ENCODE data around the gene SFTPB. TPM values are rescaled to one million over a fixed set of nuclear protein-coding genes. Genes with fewer than 3 reads are reported as not detected.
"Not testable (repeated sequence)": the region's sequence is repeated elsewhere in the genome, so short reads cannot be mapped to it uniquely, and the experiment has no call there.

SFTPB gene
- polyA plus RNA-seq, 1 donor from 2014 or later, result not detected

GRCh38 chr2:85673716-85674375 is 5.8 kb upstream of the SFTPB start:
- no peak for TF ChIP-seq EZH2 (IDR thresholded peaks at IDR 0.05; ENCODE audit: borderline replicate concordance, insufficient read depth, low read length, poor library complexity, severe bottlenecking)
- TF ChIP-seq SMC3 (conservative IDR thresholded peaks at IDR 0.05; ENCODE audit: poor library complexity), result no peak
- TF ChIP-seq EP300 (conservative IDR thresholded peaks at IDR 0.05; ENCODE audit: poor library complexity, severe bottlenecking), result no peak
- TF ChIP-seq RAD21 (conservative IDR thresholded peaks at IDR 0.05), result no peak
- no peak for TF ChIP-seq REST (IDR thresholded peaks at IDR 0.05; ENCODE audit: borderline replicate concordance)
- TF ChIP-seq MXI1 (conservative IDR thresholded peaks at IDR 0.05; ENCODE audit: poor library complexity, severe bottlenecking), result no peak
- no peak for TF ChIP-seq POLR2AphosphoS5 (IDR thresholded peaks at IDR 0.05)
- TF ChIP-seq TAF1 (IDR thresholded peaks at IDR 0.05; ENCODE audit: low read depth), result no peak
- TF ChIP-seq, protein P1, sequence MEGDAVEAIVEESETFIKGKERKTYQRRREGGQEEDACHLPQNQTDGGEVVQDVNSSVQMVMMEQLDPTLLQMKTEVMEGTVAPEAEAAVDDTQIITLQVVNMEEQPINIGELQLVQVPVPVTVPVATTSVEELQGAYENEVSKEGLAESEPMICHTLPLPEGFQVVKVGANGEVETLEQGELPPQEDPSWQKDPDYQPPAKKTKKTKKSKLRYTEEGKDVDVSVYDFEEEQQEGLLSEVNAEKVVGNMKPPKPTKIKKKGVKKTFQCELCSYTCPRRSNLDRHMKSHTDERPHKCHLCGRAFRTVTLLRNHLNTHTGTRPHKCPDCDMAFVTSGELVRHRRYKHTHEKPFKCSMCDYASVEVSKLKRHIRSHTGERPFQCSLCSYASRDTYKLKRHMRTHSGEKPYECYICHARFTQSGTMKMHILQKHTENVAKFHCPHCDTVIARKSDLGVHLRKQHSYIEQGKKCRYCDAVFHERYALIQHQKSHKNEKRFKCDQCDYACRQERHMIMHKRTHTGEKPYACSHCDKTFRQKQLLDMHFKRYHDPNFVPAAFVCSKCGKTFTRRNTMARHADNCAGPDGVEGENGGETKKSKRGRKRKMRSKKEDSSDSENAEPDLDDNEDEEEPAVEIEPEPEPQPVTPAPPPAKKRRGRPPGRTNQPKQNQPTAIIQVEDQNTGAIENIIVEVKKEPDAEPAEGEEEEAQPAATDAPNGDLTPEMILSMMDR (IDR thresholded peaks at IDR 0.05; ENCODE audit: poor library complexity, severe bottlenecking), result no peak

GRCh38 chr2:85672456-85672855 is 4.5 kb upstream of the SFTPB start:
- H3K27ac ChIP-seq (ENCODE audit: low read length), result no peak overlapping the region
- no peak for TF ChIP-seq EZH2 (IDR thresholded peaks at IDR 0.05; ENCODE audit: borderline replicate concordance, insufficient read depth, low read length, poor library complexity, severe bottlenecking)
- TF ChIP-seq REST (IDR thresholded peaks at IDR 0.05; ENCODE audit: borderline replicate concordance), result no peak
- no peak for TF ChIP-seq RAD21 (conservative IDR thresholded peaks at IDR 0.05)
- no peak for TF ChIP-seq POLR2AphosphoS5 (IDR thresholded peaks at IDR 0.05)
- TF ChIP-seq, protein P1 (IDR thresholded peaks at IDR 0.05; ENCODE audit: poor library complexity, severe bottlenecking), result no peak
- TF ChIP-seq MXI1 (conservative IDR thresholded peaks at IDR 0.05; ENCODE audit: poor library complexity, severe bottlenecking), result no peak
- H3K9ac ChIP-seq (ENCODE audit: low read length), result no peak overlapping the region
- H3K36me3 ChIP-seq (ENCODE audit: insufficient read depth, low read length), result no peaks in the 10 kb centered on the region
- H3K4me2 ChIP-seq (ENCODE audit: low read length), result no peak overlapping the region
- H4K20me1 ChIP-seq (ENCODE audit: insufficient read depth), result no peaks in the 10 kb centered on the region
- H3K9me3 ChIP-seq (ENCODE audit: low read length), result no peaks in the 10 kb centered on the region
- no peaks in the 10 kb centered on the region for H3K9me2 ChIP-seq (ENCODE audit: insufficient read depth, low read length)
- H3K79me2 ChIP-seq (replicated peaks; ENCODE audit: insufficient read depth, low read length), result no peaks in the 10 kb centered on the region
- no peaks in the 10 kb centered on the region for H3K27me3 ChIP-seq (ENCODE audit: insufficient read depth, low read depth, low read length)
- H3F3A ChIP-seq (ENCODE audit: insufficient read depth, low read length, poor library complexity, severe bottlenecking), result no peaks in the 10 kb centered on the region
- H2AFZ ChIP-seq (ENCODE audit: low read depth, low read length), result no peak overlapping the region
- no peak overlapping the region for H3K4me3 ChIP-seq (ENCODE audit: low read length)

More at GRCh38 chr2:85673716-85674375, 5.8 kb upstream of the SFTPB start:
- Histone ChIP-seq H3K9me2 (ENCODE audit: insufficient read depth, low read length) (no peaks in the 10 kb centered on the region), H3K9me3 (ENCODE audit: low read length) (no peaks in the 10 kb centered on the region), H3K4me3 (ENCODE audit: low read length) (no peak overlapping the region), H3K36me3 (ENCODE audit: insufficient read depth, low read length) (no peaks in the 10 kb centered on the region), H3F3A (ENCODE audit: insufficient read depth, low read length, poor library complexity, severe bottlenecking) (no peaks in the 10 kb centered on the region), H2AFZ (ENCODE audit: low read depth, low read length) (no peak overlapping the region), H3K27ac (ENCODE audit: low read length) (no peak overlapping the region), H3K27me3 (ENCODE audit: insufficient read depth, low read depth, low read length) (no peaks in the 10 kb centered on the region), H3K79me2 (replicated peaks; ENCODE audit: insufficient read depth, low read length) (no peaks in the 10 kb centered on the region), H3K9ac (ENCODE audit: low read length) (no peak overlapping the region), H3K4me2 (ENCODE audit: low read length) (no peak overlapping the region), H4K20me1 (ENCODE audit: insufficient read depth) (no peaks in the 10 kb centered on the region)

DNA sequence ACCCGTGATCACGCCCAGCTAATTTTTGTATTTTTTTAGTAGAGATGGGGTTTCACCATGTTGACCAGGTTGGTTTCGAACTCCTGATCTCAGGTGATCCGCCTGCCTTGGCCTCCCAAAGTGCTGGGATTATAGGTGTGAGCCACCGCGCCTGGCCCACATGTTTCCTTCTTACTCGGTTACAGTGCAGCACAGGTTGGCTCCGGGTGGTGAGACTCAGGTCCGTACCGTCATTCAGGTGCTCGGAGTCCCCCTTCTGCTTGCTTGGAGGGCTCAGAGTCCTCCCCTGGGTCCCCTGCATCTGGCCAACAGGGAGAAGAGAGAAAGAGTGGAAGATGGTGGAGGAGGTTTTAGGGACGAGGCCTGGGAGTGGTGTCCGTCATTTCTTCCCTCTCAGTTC is 2.4 kb upstream of the SFTPB start:
- H4K20me1 ChIP-seq (ENCODE audit: insufficient read depth); H3K27me3 ChIP-seq (ENCODE audit: insufficient read depth, low read depth, low read length); H3K4me3 ChIP-seq (ENCODE audit: low read length); H3K9me2 ChIP-seq (ENCODE audit: insufficient read depth, low read length); H3K9ac ChIP-seq (ENCODE audit: low read length); H3K27ac ChIP-seq (ENCODE audit: low read length); H3K4me2 ChIP-seq (ENCODE audit: low read length); H3K9me3 ChIP-seq (ENCODE audit: low read length); H2AFZ ChIP-seq (ENCODE audit: low read depth, low read length); H3F3A ChIP-seq (ENCODE audit: insufficient read depth, low read length, poor library complexity, severe bottlenecking); H3K79me2 ChIP-seq (replicated peaks; ENCODE audit: insufficient read depth, low read length); H3K36me3 ChIP-seq (ENCODE audit: insufficient read depth, low read length): not testable (repeated sequence)
